GM13976 (cell line): Measurements from ENCODE around the gene CMPK2.

Experiments used
- DNase-seq: peaks from one replicate; pipeline ENCODE4 v3.0.0; 2012; ENCODE audit warnings: low spot score
- CTCF ChIP-seq: IDR thresholded peaks from 2 replicates; pipeline ENCODE4 v1.5.1; 2012; ENCODE audit warnings: borderline replicate concordance, mild to moderate bottlenecking; ENCODE audit not compliant: insufficient read depth; ENCODE audit errors: extremely low read depth, missing control alignments, control extremely low read depth
- in situ Hi-C: fragments of 300-500 bp; cut with MboI; formaldehyde crosslinking; loops from one replicate; pipeline ENCODE4 v1.12.0; 2022; ENCODE audit warnings: low sequenced_read_pairs, mixed read lengths, inconsistent platforms; ENCODE audit not compliant: unreplicated experiment

Gene CMPK2

GRCh38 chr2:6881516-6881915 lies 15.8 kb upstream of the CMPK2 start:
- TF ChIP-seq CTCF = no peak
- in situ Hi-C loops = no loop called here
- no peak for DNase-seq

DNA sequence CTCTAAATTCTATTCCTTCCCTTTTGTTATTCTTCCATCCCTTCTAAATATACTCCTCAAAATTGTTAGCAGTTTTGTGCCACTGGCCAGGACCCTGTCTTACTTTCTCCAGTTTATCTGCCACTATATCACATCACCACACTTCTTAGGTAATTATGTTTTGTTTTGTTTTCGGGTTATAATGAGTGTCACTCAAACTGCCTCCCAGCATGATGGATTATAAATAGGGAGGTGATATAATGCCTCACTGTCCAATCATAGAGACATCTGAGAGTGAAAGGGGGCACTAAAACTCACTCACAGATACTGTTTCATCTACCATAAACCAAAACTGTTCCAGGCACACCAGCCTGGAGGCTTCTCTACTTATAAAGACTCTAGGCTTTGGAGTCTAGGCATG lies 15.3 kb upstream of the CMPK2 start:
- DNase-seq = no peak
- in situ Hi-C loops = no loop called here
- no peak for TF ChIP-seq CTCF

DNA sequence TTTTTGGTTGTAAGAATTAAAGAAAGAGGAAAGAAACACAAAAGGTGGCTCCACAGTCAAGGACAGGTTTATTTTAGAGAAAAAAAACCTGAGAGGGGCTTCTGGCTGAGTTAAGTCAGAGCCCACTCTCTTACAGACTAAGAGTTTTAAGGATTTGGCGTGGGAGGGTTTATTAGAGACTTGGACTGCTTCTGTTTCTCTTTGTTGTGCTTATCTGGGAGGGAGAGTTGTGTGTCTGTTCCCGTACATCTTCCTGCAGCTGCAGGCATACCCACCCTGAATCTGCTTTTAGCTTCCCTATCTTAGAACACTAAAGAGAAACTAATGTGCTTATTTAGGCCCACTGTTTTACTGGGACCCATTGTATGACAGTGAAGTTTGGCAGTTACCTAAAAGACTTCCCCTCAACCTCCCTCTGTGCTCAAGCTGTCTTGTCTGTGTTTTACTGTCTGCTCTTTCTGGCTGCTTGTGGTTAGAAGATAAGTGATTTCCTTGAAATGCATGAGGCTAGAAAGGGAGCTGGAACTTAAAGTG lies 14.6 kb upstream of the CMPK2 start:
- no peak for TF ChIP-seq CTCF
- in situ Hi-C loops = no loop called here
- no peak for DNase-seq

- DNase-seq = no peak
- in situ Hi-C loops = no loop called here
- no peak for TF ChIP-seq CTCF
Measured at GRCh38 chr2:6879011-6879410, 13.3 kb upstream of the CMPK2 start.

DNA sequence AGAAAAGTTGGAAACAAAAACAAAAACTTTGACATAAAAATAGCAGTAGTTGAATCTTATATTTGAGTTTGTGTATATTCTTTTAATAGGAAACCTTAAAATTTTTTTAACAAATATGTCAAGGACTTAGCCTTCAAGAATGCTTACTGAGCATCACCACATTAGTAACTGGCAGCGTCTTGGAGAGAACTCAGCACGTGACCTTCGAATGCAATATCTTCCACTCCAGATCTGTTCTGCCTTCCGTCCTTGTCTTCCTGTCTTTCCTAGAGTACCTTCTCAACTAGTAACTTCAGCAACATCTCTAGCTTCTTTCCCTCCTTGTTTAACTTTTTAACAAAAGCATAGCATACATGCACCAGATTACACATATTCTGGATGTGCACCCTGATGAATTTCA lies 12.8 kb upstream of the CMPK2 start:
- TF ChIP-seq CTCF = no peak
- DNase-seq = no peak
- in situ Hi-C loops = no loop called here

- DNase-seq = no peak
- in situ Hi-C loops = no loop called here
- no peak for TF ChIP-seq CTCF
Measured at GRCh38 chr2:6877402-6878304, 11.9 kb upstream of the CMPK2 start, which contains the start of gene RSAD2. Gene RSAD2 (plus strand): TSS chr2:6877777. CDS start chr2:6877801, 24 bp downstream.
